A549 (cell line): ENCODE measurements around the gene F11R. TPM values are rescaled to one million over a fixed set of nuclear protein-coding genes. Genes with fewer than 3 reads are reported as not detected.

Source experiments
- ATAC-seq, 2 experiments: fragments of 200-7000 bp in 1 of 2; fragments of >200 bp in 1 of 2; cut with Nextera tagmentation in 1 of 2; cut with Tn5 transposase in 1 of 2; 3 replicates each; pipeline versions ENCODE4 v1.8.0 to v1.9.1; 2018 to 2020; ENCODE audit warnings: mild to moderate bottlenecking in 1 of 2, moderate library complexity in 1 of 2
- CTCF ChIA-PET: fragments of 300-600 bp; sonication (Branson Sonifier 250); formaldehyde crosslinking; extraction: SDS; loops from one replicate; lab custom pipeline; 2021; ENCODE audit warnings: antibody characterized with exemption, inconsistent platforms; lab: Yijun Ruan, JAX
- POLR2A ChIA-PET: fragments of 350-600 bp; formaldehyde crosslinking; extraction: SDS; loops from one replicate; lab custom pipeline; 2021; ENCODE audit warnings: antibody characterized with exemption, inconsistent platforms; lab: Yijun Ruan, JAX
- DNase-seq, 2 experiments: peaks; one replicate each; pipeline versions ENCODE4 v3.0.0 to v3.0.0-alpha.2; 2011 to 2016; ENCODE audit warnings: low read depth in 1 of 2, low spot score in 1 of 2
- FAIRE-seq: peaks from 2 replicates; lab custom pipeline; 2011; peaks lifted over from hg19 to GRCh38; lab: Jason Lieb, UNC
- H3K27ac ChIP-seq, 2 experiments: fragments of >200 bp; sonication (Bioruptor Twin); formaldehyde crosslinking; 3 replicates each; pipeline ENCODE4 v1.5.1; 2016 to 2017
- H3K4me1 ChIP-seq: fragments of >200 bp; sonication (Bioruptor Twin); formaldehyde crosslinking; 3 replicates; pipeline ENCODE4 v1.6.1; 2016
- H3K4me2 ChIP-seq: fragments of >200 bp; sonication (Bioruptor Twin); formaldehyde crosslinking; 3 replicates; pipeline ENCODE4 v1.6.1; 2016
- H3K4me3 ChIP-seq: fragments of >200 bp; sonication (Bioruptor Twin); formaldehyde crosslinking; 3 replicates; pipeline ENCODE4 v1.5.1; 2016
- H3K9me3 ChIP-seq: fragments of >200 bp; sonication (Bioruptor Twin); formaldehyde crosslinking; 3 replicates; pipeline ENCODE4 v1.6.1; 2016
- BCL3 ChIP-seq: fragments of >200 bp; sonication (Bioruptor Twin); formaldehyde crosslinking; IDR thresholded peaks from 3 replicates; pipeline ENCODE4 v1.6.1; 2016
- CBX2 ChIP-seq: fragments of 200-600 bp; sonication (generic); IDR thresholded peaks from 2 replicates; pipeline ENCODE4 v1.6.1; 2016; ENCODE audit warnings: low read depth, mild to moderate bottlenecking, borderline replicate concordance
- CHD2 ChIP-seq: fragments of 150-350 bp; IDR thresholded peaks from 2 replicates; pipeline ENCODE4 v1.6.1; 2014; ENCODE audit warnings: low read length; ENCODE audit not compliant: partially characterized antibody
- CHD4 ChIP-seq: fragments of 200-600 bp; sonication (generic); IDR thresholded peaks from 2 replicates; pipeline ENCODE4 v1.6.1; 2016; ENCODE audit warnings: antibody characterized with exemption, mild to moderate bottlenecking, borderline replicate concordance
- EP300 ChIP-seq, 2 experiments: fragments of >200 bp; sonication (Bioruptor Twin); formaldehyde crosslinking; IDR thresholded peaks; 2 replicates in 1 of 2; 3 replicates in 1 of 2; pipeline ENCODE4 v1.6.1; 2016 to 2017
- ESRRA ChIP-seq: fragments of 150-350 bp; IDR thresholded peaks from 2 replicates; pipeline ENCODE4 v1.6.1; 2014; ENCODE audit warnings: mild to moderate bottlenecking, low read length, borderline replicate concordance
- FOSB ChIP-seq: fragments of 250-450 bp; sonication (Bioruptor Pico); IDR thresholded peaks from 2 replicates; pipeline ENCODE4 v1.5.0; 2020; ENCODE audit warnings: mild to moderate bottlenecking, moderate library complexity
- GATA3 ChIP-seq: IDR thresholded peaks from 2 replicates; pipeline ENCODE4 v1.6.1; 2012; ENCODE audit warnings: borderline replicate concordance
- HDAC2 ChIP-seq: fragments of 200-600 bp; sonication (generic); IDR thresholded peaks from 2 replicates; pipeline ENCODE4 v1.6.1; 2016
- HES2 ChIP-seq: fragments of >200 bp; sonication (Bioruptor Twin); formaldehyde crosslinking; IDR thresholded peaks from 2 replicates; pipeline ENCODE4 v1.6.1; 2016
- JUNB ChIP-seq: fragments of >200 bp; sonication (Bioruptor Twin); formaldehyde crosslinking; IDR thresholded peaks from 2 replicates; pipeline ENCODE4 v1.6.1; 2016
- KDM5A ChIP-seq: fragments of 200-600 bp; sonication (generic); IDR thresholded peaks from 2 replicates; pipeline ENCODE4 v1.6.1; 2016; ENCODE audit warnings: antibody characterized with exemption, mild to moderate bottlenecking
- MAFK ChIP-seq: fragments of 450-650 bp; IDR thresholded peaks from 2 replicates; pipeline ENCODE4 v1.6.1; 2014; ENCODE audit not compliant: partially characterized antibody
- MYC ChIP-seq: IDR thresholded peaks from 2 replicates; pipeline ENCODE4 v1.6.1; 2012; ENCODE audit warnings: mild to moderate bottlenecking, inconsistent platforms, low read length, improper control_type of control experiment, borderline replicate concordance
- PBX3 ChIP-seq: IDR thresholded peaks from 2 replicates; pipeline ENCODE4 v1.6.1; 2012
- PHF8 ChIP-seq: fragments of 200-600 bp; sonication (generic); IDR thresholded peaks from 2 replicates; pipeline ENCODE4 v1.6.1; 2016; ENCODE audit warnings: low read depth, mild to moderate bottlenecking, antibody characterized with exemption, moderate library complexity, borderline replicate concordance
- POLR2A ChIP-seq: IDR thresholded peaks from 2 replicates; pipeline ENCODE4 v1.6.1; 2012; ENCODE audit warnings: mild to moderate bottlenecking, low read length
- RAD21 ChIP-seq, 2 experiments: fragments of >200 bp in 1 of 2; sonication (Bioruptor Twin) in 1 of 2; formaldehyde crosslinking in 1 of 2; IDR thresholded peaks in 1 of 2; conservative IDR thresholded peaks in 1 of 2; 2 replicates in 1 of 2; 3 replicates in 1 of 2; pipeline ENCODE4 v1.6.1; 2012 to 2018; ENCODE audit warnings: inconsistent platforms in 1 of 2
- RCOR1 ChIP-seq: fragments of 150-350 bp; IDR thresholded peaks from 2 replicates; pipeline ENCODE4 v1.6.1; 2014; ENCODE audit warnings: antibody characterized with exemption, low read length, low read depth
- RFX5 ChIP-seq: fragments of 450-650 bp; IDR thresholded peaks from 2 replicates; pipeline ENCODE4 v1.7.1; 2014; ENCODE audit warnings: antibody characterized with exemption, mild to moderate bottlenecking, moderate library complexity
- SMC3 ChIP-seq: fragments of >200 bp; sonication (Bioruptor Twin); formaldehyde crosslinking; IDR thresholded peaks from 3 replicates; pipeline ENCODE4 v1.6.1; 2018; ENCODE audit warnings: inconsistent platforms
- SREBF2 ChIP-seq: fragments of 450-650 bp; IDR thresholded peaks from 2 replicates; pipeline ENCODE4 v1.6.1; 2014; ENCODE audit warnings: mild to moderate bottlenecking, moderate library complexity
- ZNF302 ChIP-seq: fragments of 250-450 bp; sonication (Bioruptor Pico); IDR thresholded peaks from 2 replicates; pipeline ENCODE4 v1.9.0; 2021; ENCODE audit warnings: inconsistent platforms, mild to moderate bottlenecking, moderate library complexity
- WGBS: methylation state at CpG from one replicate; pipeline ENCODE4 v1.1.6; 2017; ENCODE audit errors: missing lambda C conversion rate; 5-methylcytosine and 5-hydroxymethylcytosine counted together
- polyA plus RNA-seq, 4 experiments: library from polyadenylated mRNA; depleted of rRNA in 3 of 4; stranded (reverse); fragments of >200 nt; fragmentation: RNase III in 1 of 4; extraction: RNeasy Plus Mini Kit Qiagen cat#74134 plus additional on column Dnase treatment in 1 of 4; gene quantifications; 2 replicates in 3 of 4; 3 replicates in 1 of 4; pipeline ENCODE4 v1.2.3, GENCODE V29; 2011 to 2017
- TF ChIP-seq, protein P1 (sequence below): fragments of 250-450 bp; sonication (Bioruptor Pico); IDR thresholded peaks from 2 replicates; pipeline ENCODE4 v1.5.0; 2020; ENCODE audit warnings: low read depth, mild to moderate bottlenecking, moderate library complexity
- TF ChIP-seq, protein P2 (sequence below): fragments of 450-650 bp; IDR thresholded peaks from 2 replicates; pipeline ENCODE4 v1.6.1; 2014; ENCODE audit warnings: antibody characterized with exemption
- TF ChIP-seq, protein P3 (sequence below): IDR thresholded peaks from 2 replicates; pipeline ENCODE4 v1.6.1; 2012

Gene F11R
- polyA plus RNA-seq, 2 of the 4 experiments (the other 2 are of a cell fraction), result 30.3 to 62.0 TPM

- H3K4me3 ChIP-seq, result no peak overlapping the region
- FAIRE-seq (no peak), DNase-seq (no peak), ATAC-seq (no peak)
- POLR2A ChIA-PET, result interaction anchor here (0.6 to 0.9 kb wide), 3 partner anchors 21 to 32 kb away, joined by 3 read pairs; partner anchors contain the start of gene F11R
- no peak overlapping the region for H3K27ac ChIP-seq
- 85% methylated on average over 8 of the region's 10 CpGs for WGBS
- H3K4me1 ChIP-seq, result no peaks in the 10 kb centered on the region
- TF ChIP-seq SMC3 (no peak), KDM5A (no peak), GATA3 (no peak), MYC (no peak), HES2 (no peak), ESRRA (no peak), PBX3 (no peak), SREBF2 (no peak), HDAC2 (no peak), CHD4 (no peak), ZNF302 (CRISPR knock-in tag) (no peak), FOSB (CRISPR knock-in tag) (no peak), PHF8 (no peak), CBX2 (no peak)
- TF ChIP-seq, protein P1, sequence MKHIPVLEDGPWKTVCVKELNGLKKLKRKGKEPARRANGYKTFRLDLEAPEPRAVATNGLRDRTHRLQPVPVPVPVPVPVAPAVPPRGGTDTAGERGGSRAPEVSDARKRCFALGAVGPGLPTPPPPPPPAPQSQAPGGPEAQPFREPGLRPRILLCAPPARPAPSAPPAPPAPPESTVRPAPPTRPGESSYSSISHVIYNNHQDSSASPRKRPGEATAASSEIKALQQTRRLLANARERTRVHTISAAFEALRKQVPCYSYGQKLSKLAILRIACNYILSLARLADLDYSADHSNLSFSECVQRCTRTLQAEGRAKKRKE (CRISPR knock-in tag), result no peak
- H3K4me2 ChIP-seq, result no peak overlapping the region
- CTCF ChIA-PET, result interaction anchor here (0.5 to 2.0 kb wide), 7 partner anchors 9 to 67 kb away, joined by 3 to 7 read pairs (median 4); partner anchors contain the start of genes KLHDC9, NIT1 and PFDN2
- H3K9me3 ChIP-seq, result peaks cover 34% of the 10 kb centered on the region
Measured at GRCh38 chr1:161051219-161051618, 30.3 kb upstream of the F11R start.

- 81% methylated on average over 4 of the region's 5 CpGs for WGBS
- no peak for FAIRE-seq
- Histone ChIP-seq H3K4me2 (no peak overlapping the region), H3K4me3 (no peak overlapping the region), H3K27ac (no peak overlapping the region), H3K9me3 (peaks cover 34% of the 10 kb centered on the region), H3K4me1 (peaks cover 5% of the 10 kb centered on the region)
- no peak for ATAC-seq
- ChIA-PET CTCF (no interaction called here), POLR2A (interaction anchor here (0.8 kb wide), 1 partner anchor 9 kb away, joined by 4 read pairs; no protein-coding TSS in a partner anchor)
- DNase-seq, result no peak
- TF ChIP-seq JUNB (no peak), CBX2 (no peak), GATA3 (no peak), RFX5 (no peak), RAD21 (conservative IDR thresholded peaks at IDR 0.05 in 1 of 2, IDR thresholded peaks at IDR 0.05 in 1 of 2) (no peak), PBX3 (no peak), ESRRA (no peak), ZNF302 (CRISPR knock-in tag) (no peak), CHD2 (no peak), POLR2A (no peak), KDM5A (no peak), BCL3 (no peak), MAFK (no peak), RCOR1 (no peak), CHD4 (no peak), EP300 (IDR thresholded peaks at IDR 0.05) (no peak)
- TF ChIP-seq, protein P2, sequence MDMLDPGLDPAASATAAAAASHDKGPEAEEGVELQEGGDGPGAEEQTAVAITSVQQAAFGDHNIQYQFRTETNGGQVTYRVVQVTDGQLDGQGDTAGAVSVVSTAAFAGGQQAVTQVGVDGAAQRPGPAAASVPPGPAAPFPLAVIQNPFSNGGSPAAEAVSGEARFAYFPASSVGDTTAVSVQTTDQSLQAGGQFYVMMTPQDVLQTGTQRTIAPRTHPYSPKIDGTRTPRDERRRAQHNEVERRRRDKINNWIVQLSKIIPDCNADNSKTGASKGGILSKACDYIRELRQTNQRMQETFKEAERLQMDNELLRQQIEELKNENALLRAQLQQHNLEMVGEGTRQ, result no peak
- TF ChIP-seq, protein P3, sequence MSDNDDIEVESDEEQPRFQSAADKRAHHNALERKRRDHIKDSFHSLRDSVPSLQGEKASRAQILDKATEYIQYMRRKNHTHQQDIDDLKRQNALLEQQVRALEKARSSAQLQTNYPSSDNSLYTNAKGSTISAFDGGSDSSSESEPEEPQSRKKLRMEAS, result no peak
Measured at GRCh38 chr1:161048949-161049722, 28.2 kb upstream of the F11R start.
